ENCODE results near the gene NFATC2. TPM values are rescaled to one million over a fixed set of nuclear protein-coding genes. Genes with fewer than 3 reads are reported as not detected.

Gene NFATC2
- total and polyA plus RNA-seq, 2 of the 8 experiments (the other 6 are each of a cell fraction or from before 2014, with no cell fraction given): 0.27 to 0.91 TPM

DNA sequence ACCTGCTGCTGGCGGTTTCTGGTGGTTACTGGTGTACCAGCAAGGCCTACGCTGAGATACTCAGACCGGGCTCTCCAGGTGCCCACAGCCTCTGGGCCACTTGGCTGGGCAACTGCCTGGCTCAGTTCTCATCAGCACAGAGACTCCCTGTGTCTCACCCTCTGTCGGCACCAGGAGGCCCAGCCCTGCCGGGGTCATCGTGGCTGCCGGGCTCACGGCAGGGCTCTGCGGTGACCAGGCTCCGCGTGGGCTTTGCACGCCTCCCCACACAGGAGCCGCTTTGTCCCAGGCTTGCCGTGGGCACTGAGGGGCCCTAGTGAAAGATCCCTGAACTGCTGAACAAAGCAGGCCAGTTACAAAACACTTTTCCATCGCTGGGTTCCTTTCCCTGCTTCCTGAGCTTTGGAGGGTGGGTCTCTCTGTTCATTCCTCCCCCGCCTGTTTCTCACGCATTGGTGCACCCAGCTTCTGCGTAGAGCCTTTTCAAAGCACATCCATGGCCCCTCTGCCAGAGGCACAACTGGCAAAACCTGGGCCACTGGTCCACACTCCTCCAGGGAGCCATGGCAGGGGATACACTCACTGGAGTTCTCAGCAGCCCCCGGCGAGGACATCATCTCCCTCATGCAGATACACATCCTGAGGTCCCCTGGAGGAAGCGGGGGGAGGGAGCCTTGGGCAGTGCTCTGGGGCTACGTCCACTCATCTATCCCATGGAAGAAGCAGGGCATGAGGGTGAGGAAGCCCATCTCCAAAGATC is 117.0 kb downstream of the NFATC2 start:
- Histone ChIP-seq H4K5ac (ENCODE audit: insufficient read length, low read depth, low read length) (no peak overlapping the region), H3K56ac (replicated peaks; ENCODE audit: insufficient read length, low read depth, low read length) (no peak overlapping the region), H3K9me3 (ENCODE audit: insufficient read depth in 2 of 2, low read depth in 1 of 2, low read length in 1 of 2) (no peaks in the 10 kb centered on the region), H2AK5ac (ENCODE audit: low read depth, low read length) (no peak overlapping the region), H2AFZ (ENCODE audit: low read length) (no peak overlapping the region), H3K36me3 (ENCODE audit: control insufficient read depth in 2 of 4, insufficient read depth in 4 of 4, low read length in 3 of 4) (no peaks in the 10 kb centered on the region), H2BK15ac (ENCODE audit: low read length) (0 out of 2 replicates have a peak overlapping the region, but pooled peaks have one; percentile 81), H2BK12ac (ENCODE audit: low read depth, low read length) (0 out of 2 replicates have a peak overlapping the region, but pooled peaks have one; percentile 27), H3K14ac (ENCODE audit: insufficient read length) (no peak overlapping the region), H3K4ac (replicated peaks; ENCODE audit: insufficient read length, low read depth, low read length) (no peak overlapping the region), H2BK20ac (ENCODE audit: low read length) (no peak overlapping the region), H4K91ac (replicated peaks; ENCODE audit: insufficient read length, low read length) (no peak overlapping the region), H4K20me1 (replicated peaks in 1 of 2; ENCODE audit: control insufficient read depth in 1 of 2, insufficient read depth in 2 of 2, low read length in 2 of 2) (no peaks in the 10 kb centered on the region), H2BK120ac (replicated peaks; ENCODE audit: low read depth, low read length) (no peak overlapping the region), H3K4me2 (ENCODE audit: insufficient read depth in 1 of 2, low read depth in 2 of 2, low read length in 2 of 2) (no peak overlapping the region), H3K79me2 (ENCODE audit: control insufficient read depth in 1 of 2, insufficient read depth in 2 of 2, low read length in 2 of 2) (no peaks in the 10 kb centered on the region), H3K4me1 (replicated peaks in 1 of 4; ENCODE audit: control insufficient read depth in 3 of 4, insufficient read depth in 4 of 4, low read length in 3 of 4) (peaks cover 8 to 20% (median 11%) of the 10 kb centered on the region in 4 experiments), H3K9ac (replicated peaks in 1 of 4; ENCODE audit: extremely low read depth in 1 of 4, low read depth in 3 of 4, low read length in 3 of 4) (no peak overlapping the region), H3K27ac (ENCODE audit: low read depth, low read length) (no peak overlapping the region), H3K4me3 (ENCODE audit: extremely low read depth in 1 of 4, insufficient read depth in 2 of 4, low read depth in 3 of 4, low read length in 4 of 4) (no peak overlapping the region), H3K27me3 (replicated peaks in 1 of 4; ENCODE audit: control insufficient read depth in 3 of 4, extremely low read depth in 1 of 4, insufficient read depth in 3 of 4, low read length in 3 of 4) (no peaks in the 10 kb centered on the region; a peak in 1 of 7 replicates), H3K23ac (ENCODE audit: insufficient read length) (no peak overlapping the region), H3K18ac (ENCODE audit: extremely low read depth, low read length) (no peak overlapping the region; the same call in 1 of the 2 replicates), H4K8ac (ENCODE audit: extremely low read depth, insufficient read depth, low read length) (peak overlapping the region; percentile 74; the same call in 1 of the 2 replicates), H3K23me2 (ENCODE audit: low read depth, low read length) (no peaks in the 10 kb centered on the region; the same call in 1 of the 2 replicates), H3K79me1 (ENCODE audit: low read depth, low read length) (no peaks in the 10 kb centered on the region), H2BK5ac (ENCODE audit: low read depth, low read length) (no peak overlapping the region; the same call in 1 of the 2 replicates)
- DNase-seq (ENCODE audit: low read depth in 1 of 2, low spot score in 2 of 2) (no peak), FAIRE-seq (no peak)
- 89% methylated on average over 22 of the region's 22 CpGs; no CpG with 5 or more reads in 1 of the 2 experiments for WGBS, 2 experiments (ENCODE audit: extremely low coverage in 1 of 2, insufficient coverage in 1 of 2, insufficient read length in 1 of 2, insufficient replicate concordance in 2 of 2, low coverage in 1 of 2, low lambda C conversion rate in 2 of 2, missing lambda C conversion rate in 1 of 2)
- CTCF ChIA-PET (ENCODE audit: partially characterized antibody): interaction anchor here (1.5 kb wide), 1 partner anchor 9 kb away, joined by 3 read pairs; no protein-coding TSS in a partner anchor
- no peak for TF ChIP-seq BCL11A (IDR thresholded peaks at IDR 0.05; ENCODE audit: low read depth in 2 of 2, low read length in 2 of 2)
- TF ChIP-seq, protein P1, sequence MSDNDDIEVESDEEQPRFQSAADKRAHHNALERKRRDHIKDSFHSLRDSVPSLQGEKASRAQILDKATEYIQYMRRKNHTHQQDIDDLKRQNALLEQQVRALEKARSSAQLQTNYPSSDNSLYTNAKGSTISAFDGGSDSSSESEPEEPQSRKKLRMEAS (IDR thresholded peaks at IDR 0.05): 0 out of 2 replicates have a peak, but pooled peaks have one; percentile 12
- POLR2A ChIA-PET (ENCODE audit: partially characterized antibody): no interaction called here
